PC-9 (cell line): ENCODE results near the gene FAT1.

Experiments used
- CTCF ChIP-seq: fragments of 200-600 bp; sonication (generic); conservative IDR thresholded peaks from 2 replicates; pipeline ENCODE4 v1.6.1; 2017; ENCODE audit warnings: mixed run types, antibody characterized with exemption, mild to moderate bottlenecking, moderate library complexity
- EZH2 ChIP-seq: fragments of 200-600 bp; sonication (generic); IDR thresholded peaks from 2 replicates; pipeline ENCODE4 v1.8.0; 2017; ENCODE audit warnings: antibody characterized with exemption, low read depth

- TF ChIP-seq CTCF, result no peak
- no peak for TF ChIP-seq EZH2
Measured at GRCh38 chr4:186599483-186599882, 124.2 kb downstream of the FAT1 start.
